ENCODE measurements around the gene GLRA1.

The GLRA1 gene

DNA sequence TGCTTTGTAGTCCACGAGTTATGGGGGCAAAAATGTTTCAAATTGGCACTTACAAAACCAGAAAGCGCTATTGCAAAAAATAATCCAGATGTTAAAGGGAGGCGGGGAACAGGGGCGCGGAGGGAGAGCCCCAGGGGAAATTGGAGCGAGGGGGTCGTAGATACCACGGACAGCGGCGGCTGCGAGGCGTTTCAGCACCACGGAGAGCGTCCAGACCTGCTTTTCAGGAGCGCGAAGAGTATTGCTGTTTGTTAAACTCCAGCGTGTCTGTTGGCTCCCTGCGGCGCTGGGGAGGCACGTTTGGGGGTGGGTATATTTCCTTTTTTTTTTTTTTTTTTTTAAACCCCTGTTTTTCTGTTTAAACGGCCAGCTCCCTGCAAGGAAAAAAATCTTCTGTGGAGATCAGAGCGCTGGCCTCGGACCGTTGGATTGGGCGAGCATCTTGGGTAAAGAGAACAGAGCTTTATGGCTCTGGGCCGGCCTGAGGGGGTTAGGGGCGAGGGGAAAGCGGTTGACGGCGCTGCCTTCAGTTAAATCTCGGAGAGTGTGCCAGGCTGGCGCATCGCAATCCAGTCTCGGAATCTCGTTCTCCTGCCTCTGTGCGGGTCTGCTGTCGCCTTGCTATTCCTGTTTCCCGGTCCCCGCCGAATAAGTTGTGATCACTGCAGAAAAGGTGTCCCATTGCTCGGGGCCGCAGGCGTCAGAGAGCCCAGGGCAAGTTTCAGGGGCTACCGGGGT, at the start of gene GLRA1:
TSS of gene GLRA1 (minus strand) at position 288 of the 738 bp plus-strand sequence. CDS start 302 bp downstream, outside the sequence.
- peak in 1 of 2 experiments; percentile 28 for DNase-seq (ENCODE audit: low read depth in 2 of 2)

GRCh38 chr5:151970885-151971284, 46.2 kb upstream of the GLRA1 start:
- no peak for DNase-seq (ENCODE audit: low read depth in 2 of 2)

DNA sequence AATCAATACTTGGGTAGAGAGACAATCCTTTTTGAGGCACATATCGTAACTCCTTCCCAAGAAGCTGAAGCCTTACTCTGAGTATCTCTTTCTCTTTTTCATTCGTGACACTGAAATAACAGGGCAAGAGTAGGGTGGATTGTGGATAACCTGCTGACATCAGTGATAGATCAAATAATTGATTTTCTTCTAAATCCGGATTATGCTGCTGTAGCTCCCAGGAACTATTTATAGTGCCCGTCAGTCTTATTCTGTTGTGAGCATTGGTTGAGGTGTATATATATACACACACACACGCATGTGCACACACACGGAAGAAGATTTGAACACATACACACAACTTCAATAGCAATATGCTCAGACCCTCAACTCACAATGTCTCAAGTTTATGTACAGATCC, 43.2 kb upstream of the GLRA1 start:
- no peak for DNase-seq (ENCODE audit: low read depth in 2 of 2)

- no peak for DNase-seq (ENCODE audit: low read depth in 2 of 2)
These were observed 41.4 kb upstream of the GLRA1 start for GRCh38 chr5:151966046-151966445.

GRCh38 chr5:151964471-151964870, 39.8 kb upstream of the GLRA1 start:
- DNase-seq (ENCODE audit: low read depth in 2 of 2) = no peak

GRCh38 chr5:151961557-151961956, 36.9 kb upstream of the GLRA1 start:
- DNase-seq (ENCODE audit: low read depth in 2 of 2) = no peak

DNA sequence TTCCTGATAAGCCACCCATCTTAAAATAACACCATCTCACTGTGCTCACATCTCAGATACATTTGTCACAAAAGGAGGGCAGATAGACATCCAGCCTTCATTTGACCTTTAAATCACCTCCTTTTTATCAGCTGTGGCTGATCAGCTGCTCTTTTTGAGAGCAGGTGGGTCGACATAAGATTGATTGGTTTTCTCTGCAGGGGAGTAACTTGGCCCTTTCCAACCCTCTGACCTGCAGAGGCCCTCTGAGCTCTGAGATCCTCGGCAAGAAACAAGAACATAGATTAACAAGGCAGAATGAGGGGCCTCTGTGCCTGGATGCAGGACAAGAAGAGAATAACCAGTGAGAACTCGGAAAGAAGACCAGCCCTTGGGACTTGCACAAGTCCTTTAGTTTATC, 33.5 kb upstream of the GLRA1 start:
- no peak for DNase-seq (ENCODE audit: low read depth in 2 of 2)

- no peak for DNase-seq (ENCODE audit: low read depth in 2 of 2)
These were observed 32.1 kb upstream of the GLRA1 start for GRCh38 chr5:151956725-151957124.

GRCh38 chr5:151954255-151954654, 29.6 kb upstream of the GLRA1 start:
- no peak for DNase-seq (ENCODE audit: low read depth in 2 of 2)

DNA sequence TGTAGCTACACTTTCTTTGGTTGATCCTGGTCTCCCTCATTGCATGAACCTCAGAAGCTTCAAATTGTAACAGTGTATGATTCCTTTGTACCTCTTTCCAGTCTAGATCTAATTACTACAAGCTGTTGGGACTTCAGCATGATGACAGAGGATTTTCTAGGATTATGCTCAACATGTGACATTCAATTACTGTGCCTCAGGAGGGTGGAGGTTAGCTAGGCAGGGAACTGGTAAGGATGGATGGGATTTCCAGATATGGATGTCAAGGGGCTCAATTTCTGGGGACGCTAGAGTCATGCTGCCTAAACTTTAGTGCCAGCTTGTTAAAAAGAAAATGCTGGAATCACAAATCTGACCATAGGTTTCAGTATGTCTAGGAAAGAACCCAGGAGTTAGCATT, 29.2 kb upstream of the GLRA1 start:
- DNase-seq (ENCODE audit: low read depth in 2 of 2) = no peak

- no peak for DNase-seq (ENCODE audit: low read depth in 2 of 2)
These were observed 27.6 kb upstream of the GLRA1 start for GRCh38 chr5:151952238-151952637.

DNA sequence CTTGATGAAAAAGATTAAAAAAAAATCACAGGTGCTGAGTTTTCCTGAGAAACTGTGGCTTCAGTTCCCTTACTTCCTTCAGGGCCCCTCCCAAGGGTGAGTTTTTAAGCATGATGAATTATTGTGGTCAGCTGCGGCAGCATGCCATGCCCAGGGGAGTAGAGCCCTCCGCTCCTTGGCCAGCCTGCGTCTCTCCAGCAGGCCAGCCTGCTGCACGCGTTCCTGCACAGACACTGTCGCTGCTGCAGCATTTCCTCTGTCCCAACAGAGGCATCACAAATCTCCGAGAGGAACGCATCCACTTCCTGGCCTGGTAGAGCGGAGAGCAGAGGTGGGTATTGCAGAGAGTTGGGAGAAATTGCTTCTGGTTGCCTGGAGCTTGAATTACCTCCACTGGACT, 26.1 kb upstream of the GLRA1 start:
- no peak for DNase-seq (ENCODE audit: low read depth in 2 of 2)

- no peak for DNase-seq (ENCODE audit: low read depth in 2 of 2)
These were observed 25.2 kb upstream of the GLRA1 start for GRCh38 chr5:151949701-151950308.

GRCh38 chr5:151949113-151949512, 24.5 kb upstream of the GLRA1 start:
- no peak for DNase-seq (ENCODE audit: low read depth in 2 of 2)

DNA sequence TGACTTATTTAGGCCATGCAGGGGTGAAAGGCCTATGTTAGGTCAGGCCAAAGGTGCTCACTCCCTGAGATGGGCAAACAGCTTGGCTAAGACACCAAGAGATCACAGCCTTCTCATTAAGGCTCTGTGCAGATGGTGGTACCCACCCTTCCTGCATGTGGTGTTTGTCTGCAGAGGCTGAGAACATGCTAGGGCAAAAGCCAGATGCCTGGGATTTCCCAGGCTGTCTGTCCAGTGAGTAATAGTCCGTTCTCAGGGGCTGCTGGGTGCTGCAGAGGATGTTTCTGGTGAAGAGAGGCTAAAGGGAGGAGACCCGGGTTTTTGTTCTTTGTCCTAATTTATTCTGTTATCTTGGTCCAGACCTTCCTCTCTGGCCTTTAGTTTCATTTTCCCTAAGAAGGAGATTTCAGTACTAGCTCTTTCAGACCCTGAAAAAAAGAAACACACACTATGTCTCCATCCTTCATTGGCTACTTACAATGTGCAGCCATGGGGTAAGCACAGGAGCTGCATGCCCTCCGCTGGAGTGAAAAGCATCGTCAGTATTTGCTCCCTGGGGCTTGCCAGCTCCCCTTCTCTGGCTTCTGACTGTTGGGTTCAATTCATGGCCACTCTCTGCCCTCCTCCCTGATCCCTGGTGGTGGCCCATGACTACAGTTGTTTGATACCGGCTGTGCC, 23.4 kb upstream of the GLRA1 start:
- DNase-seq (ENCODE audit: low read depth in 2 of 2) = no peak

DNA sequence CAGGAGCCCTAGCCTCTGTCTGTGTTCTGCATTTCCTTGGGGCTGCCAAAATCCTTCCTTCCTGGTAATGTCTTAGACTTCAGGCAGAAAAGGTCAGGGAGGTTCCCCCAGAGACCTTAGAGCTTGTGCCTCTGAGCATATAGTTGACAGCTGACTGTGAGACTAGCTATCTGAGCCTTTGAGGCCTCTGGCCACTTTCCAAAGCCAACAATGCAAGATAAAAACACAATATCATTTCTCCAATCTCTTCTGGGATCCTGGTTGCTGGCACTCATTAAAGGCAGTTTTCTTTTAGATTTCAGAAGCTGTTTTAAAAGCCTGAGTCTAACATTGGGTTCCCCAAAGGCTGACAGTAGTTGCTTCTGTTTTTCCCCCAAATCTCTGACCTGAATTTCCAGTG, 13.2 kb upstream of the GLRA1 start:
- no peak for DNase-seq (ENCODE audit: low read depth in 2 of 2)

- DNase-seq (ENCODE audit: low read depth in 2 of 2) = no peak
These were observed 10.6 kb upstream of the GLRA1 start for GRCh38 chr5:151935135-151935695.

GRCh38 chr5:151931260-151931659, 6.6 kb upstream of the GLRA1 start:
- no peak for DNase-seq (ENCODE audit: low read depth in 2 of 2)

- no peak for DNase-seq (ENCODE audit: low read depth in 2 of 2)
These were observed 1.5 kb upstream of the GLRA1 start for GRCh38 chr5:151926188-151926587.

DNA sequence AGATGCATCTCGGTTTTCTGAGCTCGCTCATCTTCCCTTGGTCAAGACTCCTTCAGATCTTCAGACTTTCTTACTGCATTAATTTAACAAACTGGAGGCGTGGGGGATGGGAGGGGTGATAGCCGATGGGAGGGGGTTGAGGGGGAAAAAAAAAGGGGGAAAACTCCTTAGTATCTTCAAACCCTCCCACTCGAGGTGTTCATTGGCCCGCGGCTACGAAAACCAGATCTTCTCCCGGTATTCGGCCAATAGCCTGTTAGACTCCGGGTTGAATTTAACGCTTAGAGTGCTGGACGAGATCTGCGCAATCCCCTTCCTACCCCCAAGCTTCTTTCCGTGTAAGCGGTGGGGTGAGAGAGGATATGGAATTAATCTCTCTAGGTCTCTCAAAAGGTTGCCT, 689 bp upstream of the GLRA1 start:
- DNase-seq (ENCODE audit: low read depth in 2 of 2) = no peak

DNA sequence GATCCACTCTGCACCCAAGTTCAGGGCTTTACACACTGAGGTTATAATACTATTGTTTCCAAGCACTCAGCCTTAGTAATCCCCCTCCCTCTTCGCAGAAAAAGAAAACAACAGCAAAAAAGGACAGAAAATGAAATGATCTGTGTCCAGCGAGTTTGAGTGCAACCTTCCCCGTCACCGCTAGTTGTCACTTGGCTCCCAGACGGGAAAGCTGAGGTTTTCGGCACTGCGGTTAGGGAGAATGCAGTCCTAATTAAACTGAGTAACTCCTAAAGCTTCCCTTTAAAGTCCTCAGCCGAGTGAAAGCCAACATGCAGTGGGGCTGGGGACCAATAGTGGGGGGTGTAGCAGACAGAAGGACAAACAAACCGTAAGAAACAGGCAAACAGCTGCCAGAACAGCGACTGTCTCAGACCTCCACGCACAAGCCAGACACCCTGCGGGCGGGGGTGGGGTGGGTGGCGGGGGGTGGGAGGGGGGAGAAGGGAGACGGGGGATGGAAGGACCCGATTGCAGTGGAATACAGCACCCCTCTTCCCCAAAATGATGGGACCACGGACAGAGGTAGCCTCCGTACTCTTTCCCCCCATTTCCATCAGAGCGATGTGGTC, 680 bp downstream of the GLRA1 start:
- DNase-seq (ENCODE audit: low read depth in 2 of 2) = no peak

DNA sequence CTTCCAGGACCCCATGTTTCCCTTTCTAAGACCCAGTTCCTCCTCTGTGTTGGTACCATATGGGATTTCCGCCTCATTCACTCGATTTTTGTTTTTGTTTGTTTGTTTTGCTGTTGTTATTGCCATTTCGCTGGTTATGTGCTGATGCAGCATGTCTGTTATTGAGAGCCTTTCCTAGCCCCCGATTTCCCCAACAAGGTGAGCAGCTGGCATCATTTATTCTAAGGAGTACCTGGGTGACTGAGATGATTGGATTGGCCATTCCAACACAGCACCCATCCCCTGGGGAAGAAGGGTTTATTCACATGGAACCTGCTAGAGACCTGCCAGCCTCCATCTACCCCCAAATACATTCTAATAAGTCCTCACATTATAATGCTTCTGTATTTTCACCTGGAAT, 2.7 kb downstream of the GLRA1 start:
- no peak for DNase-seq (ENCODE audit: low read depth in 2 of 2)
